HG03378 (cell line): ENCODE data around the gene ZBTB20.
"Not testable (repeated sequence)": the region's sequence is repeated elsewhere in the genome, so short reads cannot be mapped to it uniquely, and the experiment has no call there.

Source experiments
- ATAC-seq: cut with Tn5 transposase; IDR thresholded peaks from one replicate; pipeline ENCODE4 v1.9.1; 2021; ENCODE audit warnings: mild to moderate bottlenecking, moderate library complexity; ENCODE audit not compliant: unreplicated experiment

The ZBTB20 gene

DNA sequence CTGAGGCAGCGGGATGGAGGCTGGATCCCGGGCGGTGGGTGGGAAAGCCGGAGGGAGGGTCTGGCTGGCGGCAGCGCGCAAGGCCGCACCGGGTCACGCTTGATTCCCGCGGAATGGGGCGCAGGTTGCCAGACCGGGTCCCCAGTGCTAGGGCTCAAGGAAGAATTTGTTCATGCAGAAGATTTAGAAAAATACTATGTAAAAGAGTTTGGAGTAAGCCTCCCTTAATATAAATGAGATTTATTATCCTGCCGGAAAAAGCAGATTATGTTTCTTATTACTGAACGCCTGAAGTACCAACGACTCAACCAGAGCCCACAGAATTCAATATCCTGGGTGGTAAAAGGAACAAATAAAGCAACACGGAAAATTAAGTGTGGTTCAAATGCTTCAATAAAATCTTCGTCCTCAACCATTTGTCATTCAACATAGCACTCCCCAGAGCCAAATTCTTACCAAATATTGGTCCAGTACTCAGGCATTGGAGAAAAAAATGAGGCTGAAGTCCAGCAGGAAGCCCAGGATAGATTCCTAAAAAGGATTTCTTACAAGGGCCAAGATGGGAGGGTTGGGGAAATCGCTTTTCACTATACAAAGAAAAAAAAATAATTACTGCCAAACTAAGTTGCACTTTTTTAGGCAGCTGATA lies 1.2 kb upstream of the ZBTB20 start:
- peak; percentile 1 for ATAC-seq

DNA sequence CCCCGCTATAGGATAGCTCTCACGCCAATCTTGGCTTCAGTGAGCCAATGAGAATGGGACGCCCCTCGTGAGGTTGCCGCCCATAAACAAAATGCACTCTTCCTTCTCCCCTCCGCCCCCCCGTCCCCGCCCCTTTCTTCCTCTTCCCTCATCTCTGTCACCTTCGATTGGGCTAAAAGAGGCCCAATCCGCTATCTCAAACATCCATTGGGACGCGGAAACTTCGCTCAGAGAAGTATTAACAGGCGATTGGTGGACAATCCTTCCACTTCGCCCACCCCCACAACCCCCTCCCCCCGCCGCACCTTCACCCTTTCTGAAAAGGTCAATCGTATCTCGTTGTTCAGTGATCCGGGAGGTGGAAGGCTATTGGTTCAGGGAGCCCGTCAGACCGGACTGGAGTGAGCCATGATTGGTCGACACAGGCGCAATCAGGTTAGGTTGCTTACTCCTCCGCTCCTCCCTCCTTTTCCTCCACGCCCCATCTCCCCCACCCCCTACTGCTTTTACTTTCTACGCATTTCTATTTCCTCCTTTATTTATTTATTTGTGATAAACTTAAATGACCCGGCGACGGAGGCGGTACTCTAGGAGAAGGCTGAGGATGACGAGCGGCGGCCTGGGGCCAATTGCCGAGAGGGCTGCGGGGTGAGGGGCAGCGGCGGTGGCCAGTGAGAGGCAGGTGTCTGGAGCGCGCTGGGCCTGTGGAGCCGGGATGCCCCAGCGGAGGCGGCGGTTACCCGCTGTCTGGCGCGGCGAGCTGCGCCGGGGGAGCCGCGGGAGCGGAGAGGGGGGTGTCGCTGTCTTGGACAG lies 447 bp upstream of the ZBTB20 start:
- peak; percentile 83 for ATAC-seq

DNA sequence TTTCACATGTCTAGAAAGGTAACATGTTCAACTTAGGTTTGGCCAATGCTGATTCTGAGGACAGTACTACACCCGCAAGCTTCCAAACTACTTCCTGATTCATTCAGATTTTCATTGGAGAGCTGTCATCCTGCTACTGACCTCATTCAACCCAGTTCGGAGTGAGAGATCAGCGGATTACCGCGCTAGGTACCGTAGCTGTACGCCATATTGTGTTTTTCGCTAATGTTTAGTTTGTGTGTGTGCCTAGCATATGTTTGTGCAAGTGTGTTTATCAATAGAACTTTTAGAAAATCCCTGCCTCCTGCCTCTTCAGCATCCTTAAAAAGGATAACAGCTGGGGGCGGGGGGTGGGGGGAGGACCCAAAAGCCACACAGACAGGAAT lies 1.1 kb downstream of the ZBTB20 start:
- peak; percentile 23 for ATAC-seq

DNA sequence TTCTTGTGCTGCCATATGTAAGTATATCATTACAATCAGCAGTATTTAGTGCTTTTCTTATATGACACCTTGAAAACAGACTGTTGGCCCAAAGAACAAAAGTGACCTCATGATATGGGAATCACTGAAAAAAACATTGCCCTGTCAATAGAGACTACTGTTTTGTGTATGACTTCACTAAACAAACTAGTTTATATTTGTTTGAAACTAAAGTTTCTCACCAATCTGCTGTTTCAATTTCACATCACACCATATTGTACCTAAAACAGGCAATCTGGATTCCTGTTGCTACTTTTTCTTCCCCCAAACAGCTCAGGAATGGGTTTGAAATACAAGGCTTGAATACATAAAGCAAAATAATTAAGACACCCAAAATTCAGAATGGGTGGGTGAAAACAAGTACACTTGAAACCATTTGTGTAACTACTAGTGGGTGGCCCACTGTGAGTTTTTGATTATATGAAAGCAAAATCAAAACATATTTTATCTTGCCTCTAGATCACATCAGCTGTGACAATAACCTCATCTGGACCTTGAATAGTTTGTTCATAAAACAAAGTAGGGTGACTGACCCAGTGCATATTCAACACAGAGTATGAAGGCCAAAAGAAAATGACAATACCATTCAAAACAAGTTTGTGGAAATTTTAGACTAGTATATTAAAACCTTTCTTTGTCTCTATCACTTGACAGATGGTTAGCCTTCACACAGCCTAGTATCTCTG lies 5.9 kb downstream of the ZBTB20 start:
- ATAC-seq = peak; percentile 51

DNA sequence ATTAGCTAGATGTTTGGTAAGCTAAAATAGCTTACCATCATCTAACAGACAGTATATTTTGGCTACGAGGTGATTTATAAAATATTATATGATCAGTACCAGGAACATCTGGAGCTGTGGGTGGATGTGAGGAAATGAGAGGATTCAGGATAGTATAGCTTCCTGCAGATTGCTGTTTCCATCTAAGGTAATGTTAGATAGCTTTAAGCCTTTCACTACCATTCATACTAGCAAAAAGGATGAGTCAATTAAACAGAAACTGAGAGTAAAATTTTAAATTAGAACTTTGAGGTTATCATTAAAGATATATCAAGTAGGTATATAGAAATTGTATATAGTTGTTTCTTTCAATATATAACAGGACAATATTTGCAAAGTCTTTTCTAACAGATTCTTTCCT lies 8.0 kb downstream of the ZBTB20 start:
- no peak for ATAC-seq

- ATAC-seq = no peak
These were observed 12.3 kb downstream of the ZBTB20 start for GRCh38 chr3:115134648-115135347.

- no peak for ATAC-seq
These were observed 19.9 kb downstream of the ZBTB20 start for GRCh38 chr3:115127208-115127607.

DNA sequence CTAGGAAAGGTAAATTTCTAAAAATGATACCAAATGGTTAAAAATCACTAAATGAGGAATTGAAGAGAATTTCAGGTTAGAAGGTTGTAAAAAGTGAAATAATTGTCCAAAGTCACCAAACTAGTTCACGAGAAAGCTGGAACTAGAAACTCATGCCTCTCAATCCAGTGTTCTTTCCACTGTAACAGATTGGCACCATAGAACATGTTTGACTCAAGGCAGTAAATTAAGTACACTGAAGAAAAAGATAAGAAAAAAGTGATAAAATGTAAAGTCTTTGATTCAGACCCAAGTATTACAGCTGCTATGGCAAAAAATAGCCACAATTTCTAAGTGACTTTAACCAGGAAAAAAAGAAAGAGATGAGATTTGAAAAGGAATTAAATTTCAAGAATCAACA lies 26.5 kb downstream of the ZBTB20 start:
- ATAC-seq = no peak

DNA sequence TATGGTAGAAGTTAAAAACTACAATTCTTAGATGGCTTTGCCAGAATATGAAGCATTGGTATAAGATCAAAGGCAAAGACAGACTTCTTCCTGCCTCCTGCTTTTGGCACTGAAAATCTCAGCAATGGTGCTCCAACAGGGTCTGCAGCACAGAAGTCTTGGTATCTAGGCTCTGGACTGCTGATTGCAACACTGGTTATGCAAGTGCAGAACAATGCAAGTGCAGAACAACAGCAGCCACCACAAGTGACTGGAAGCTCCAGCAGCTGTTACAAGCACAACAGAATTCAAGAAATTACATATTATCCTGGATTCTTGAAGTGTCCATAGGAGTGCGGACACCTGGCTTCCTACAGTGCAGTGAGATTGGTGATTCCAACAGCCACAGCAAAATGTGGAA lies 33.7 kb downstream of the ZBTB20 start:
- ATAC-seq = no peak

DNA sequence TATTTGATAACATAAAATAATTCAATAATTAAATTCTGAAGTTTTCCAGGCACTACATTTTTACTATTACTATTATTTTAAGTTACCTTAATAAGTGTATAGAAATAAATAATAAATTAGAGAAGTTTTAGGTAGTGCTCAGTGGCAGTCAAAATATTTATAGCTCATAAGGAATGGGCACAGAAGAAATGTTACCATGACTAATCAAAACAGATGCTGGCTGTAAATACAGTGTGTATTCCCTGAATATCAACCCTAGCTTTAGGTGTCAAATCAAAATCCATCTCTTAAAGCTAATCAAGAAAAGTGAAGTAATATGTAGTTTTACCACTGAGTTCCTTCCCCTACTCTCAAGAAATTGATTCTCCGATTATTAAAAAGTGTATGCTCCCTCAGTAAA lies 35.5 kb downstream of the ZBTB20 start:
- ATAC-seq = no peak

GRCh38 chr3:115110830-115111229 lies 36.3 kb downstream of the ZBTB20 start:
- ATAC-seq = no peak

GRCh38 chr3:115110066-115110465 lies 37.0 kb downstream of the ZBTB20 start:
- ATAC-seq = not testable (repeated sequence)

DNA sequence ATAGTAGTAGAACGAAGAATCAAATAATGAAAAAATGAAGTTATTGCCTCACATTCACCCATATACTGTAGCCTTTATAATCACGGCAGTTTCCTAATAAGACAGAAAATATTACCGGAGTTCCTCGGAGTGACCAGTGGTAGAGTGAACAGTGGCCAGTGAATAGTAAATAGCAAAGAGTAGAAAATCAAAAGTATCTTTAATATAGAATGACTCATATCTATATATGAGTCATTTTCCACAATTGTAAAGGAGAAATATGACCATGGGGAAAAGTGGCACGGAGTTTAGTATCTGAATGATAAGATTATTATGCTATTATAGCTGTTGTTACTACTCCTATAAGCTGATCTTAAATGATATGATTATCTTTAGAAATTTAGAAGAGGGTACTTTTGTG lies 38.5 kb downstream of the ZBTB20 start:
- no peak for ATAC-seq

DNA sequence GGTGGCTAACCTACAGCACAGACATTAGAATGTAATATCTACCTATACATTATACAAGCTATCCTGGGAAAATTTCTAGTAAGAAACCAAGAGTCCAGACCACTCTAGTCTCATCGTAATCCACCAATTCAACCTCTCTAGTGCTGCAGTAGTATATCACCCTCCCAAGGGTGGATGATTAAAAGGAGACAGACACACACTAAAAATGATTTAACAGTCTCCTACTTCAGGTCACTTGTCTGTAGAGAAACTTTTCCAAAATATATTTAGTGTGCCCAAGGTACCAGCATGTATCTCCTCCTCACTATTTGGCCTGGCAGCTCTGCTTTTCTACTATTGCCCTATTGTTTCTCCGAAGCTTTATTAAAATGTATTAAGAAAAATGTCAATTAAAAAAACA lies 45.0 kb downstream of the ZBTB20 start:
- ATAC-seq = no peak

- ATAC-seq = peak; percentile 16
These were observed 46.3 kb downstream of the ZBTB20 start for GRCh38 chr3:115100806-115101205.

GRCh38 chr3:115099986-115100571 lies 47.0 kb downstream of the ZBTB20 start:
- peak; percentile 67 for ATAC-seq

GRCh38 chr3:115099134-115099985 lies 47.7 kb downstream of the ZBTB20 start:
- ATAC-seq = no peak

DNA sequence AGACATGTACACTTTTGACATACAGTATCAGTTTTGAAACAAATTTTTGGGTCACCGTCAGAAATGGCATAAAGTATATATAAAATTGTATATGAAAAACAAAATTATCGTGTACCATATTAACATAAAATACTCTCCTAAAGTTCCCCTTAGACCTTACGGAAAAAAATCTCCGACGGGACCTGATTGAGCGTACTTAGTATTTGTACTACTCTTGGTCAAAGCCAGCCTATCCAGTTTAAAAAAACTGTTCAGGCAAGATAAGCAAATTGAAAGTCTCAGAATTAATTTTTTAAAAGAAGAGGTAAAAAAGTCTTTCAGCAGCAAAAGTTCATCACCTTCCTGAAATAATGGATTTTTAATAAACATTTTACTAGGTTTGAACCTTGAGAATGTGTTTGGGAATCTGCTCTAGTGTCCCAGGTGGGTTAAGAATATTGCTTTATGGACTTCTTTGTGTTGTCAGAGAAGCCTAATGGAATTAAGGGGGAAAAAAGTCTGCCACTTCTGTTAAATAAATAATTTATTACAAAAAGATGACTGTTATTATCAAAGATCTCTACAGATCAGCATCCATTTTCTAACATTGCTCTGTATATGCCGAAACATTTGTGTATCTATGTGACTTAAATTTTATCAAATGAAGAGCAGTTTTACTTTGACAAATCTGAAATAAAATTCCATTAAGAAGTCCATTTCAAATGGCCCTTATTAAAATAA lies 48.6 kb downstream of the ZBTB20 start:
- ATAC-seq = no peak

GRCh38 chr3:115095236-115095635 lies 51.9 kb downstream of the ZBTB20 start:
- ATAC-seq = no peak
